ENCODE data around the gene PTK7. TPM values are rescaled to one million over a fixed set of nuclear protein-coding genes. Genes with fewer than 3 reads are reported as not detected.

Gene PTK7
- total RNA-seq, 1 experiment from 2014 or later = 257 TPM

- DNase-seq (ENCODE audit: low spot score) = no peak
- in situ Hi-C loops (cut with HindIII; ENCODE audit: low sequenced_read_pairs) = no loop called here
Measured at GRCh38 chr6:43052842-43053544, 23.1 kb upstream of the PTK7 start.

GRCh38 chr6:43053545-43054205, 22.4 kb upstream of the PTK7 start, which contains the start of gene CUL7:
CUL7 (minus strand) TSS chr6:43053851; CDS start chr6:43052788, 1,063 bp downstream.
- in situ Hi-C loops (cut with HindIII; ENCODE audit: low sequenced_read_pairs) = no loop called here

GRCh38 chr6:43054206-43054943, 21.7 kb upstream of the PTK7 start:
- DNase-seq (ENCODE audit: low spot score) = no peak
- in situ Hi-C loops (cut with HindIII; ENCODE audit: low sequenced_read_pairs) = no loop called here

More at GRCh38 chr6:43053545-43054205, 22.4 kb upstream of the PTK7 start, which contains the start of gene CUL7:
- peak; percentile 97 for DNase-seq (ENCODE audit: low spot score)

- in situ Hi-C loops (cut with HindIII; ENCODE audit: low sequenced_read_pairs) = no loop called here
- no peak for DNase-seq (ENCODE audit: low spot score)
Measured at GRCh38 chr6:43055966-43056365, 20.1 kb upstream of the PTK7 start.

- no peak for DNase-seq (ENCODE audit: low spot score)
- in situ Hi-C loops (cut with HindIII; ENCODE audit: low sequenced_read_pairs) = no loop called here
Measured at GRCh38 chr6:43058531-43058930, 17.6 kb upstream of the PTK7 start.

GRCh38 chr6:43059168-43060033, 16.7 kb upstream of the PTK7 start, which contains the start of the genes KLC4 and MRPL2:
KLC4 (plus strand) TSS chr6:43059631; CDS start chr6:43061336, 1,705 bp downstream.
MRPL2 (minus strand) TSS chr6:43059434; CDS start chr6:43059381, 53 bp downstream.
- peak; percentile 100 for DNase-seq (ENCODE audit: low spot score)
- in situ Hi-C loops (cut with HindIII; ENCODE audit: low sequenced_read_pairs) = no loop called here

GRCh38 chr6:43060034-43060754, 15.9 kb upstream of the PTK7 start:
- DNase-seq (ENCODE audit: low spot score) = peak; percentile 48
- in situ Hi-C loops (cut with HindIII; ENCODE audit: low sequenced_read_pairs) = no loop called here

GRCh38 chr6:43060755-43061633, 15.1 kb upstream of the PTK7 start:
- in situ Hi-C loops (cut with HindIII; ENCODE audit: low sequenced_read_pairs) = no loop called here

GRCh38 chr6:43061861-43062260, 14.3 kb upstream of the PTK7 start:
- in situ Hi-C loops (cut with HindIII; ENCODE audit: low sequenced_read_pairs) = no loop called here
- no peak for DNase-seq (ENCODE audit: low spot score)

More at GRCh38 chr6:43060755-43061633, 15.1 kb upstream of the PTK7 start:
- no peak for DNase-seq (ENCODE audit: low spot score)

GRCh38 chr6:43062818-43063217, 13.3 kb upstream of the PTK7 start:
- in situ Hi-C loops (cut with HindIII; ENCODE audit: low sequenced_read_pairs) = no loop called here
- DNase-seq (ENCODE audit: low spot score) = no peak

GRCh38 chr6:43070028-43070632, 6.0 kb upstream of the PTK7 start:
- DNase-seq (ENCODE audit: low spot score) = peak; percentile 47
- in situ Hi-C loops (cut with HindIII; ENCODE audit: low sequenced_read_pairs) = no loop called here

- in situ Hi-C loops (cut with HindIII; ENCODE audit: low sequenced_read_pairs) = no loop called here
- DNase-seq (ENCODE audit: low spot score) = peak; percentile 11
Measured at GRCh38 chr6:43074847-43075669, 1.1 kb upstream of the PTK7 start.

GRCh38 chr6:43076464-43077332, 584 bp downstream of the PTK7 start:
- DNase-seq (ENCODE audit: low spot score) = peak; percentile 44

GRCh38 chr6:43077333-43077809, 1.3 kb downstream of the PTK7 start:
- in situ Hi-C loops (cut with HindIII; ENCODE audit: low sequenced_read_pairs) = no loop called here
- DNase-seq (ENCODE audit: low spot score) = no peak

More at GRCh38 chr6:43076464-43077332, 584 bp downstream of the PTK7 start:
- in situ Hi-C loops (cut with HindIII; ENCODE audit: low sequenced_read_pairs) = no loop called here

GRCh38 chr6:43077981-43078511, 1.9 kb downstream of the PTK7 start:
- no peak for DNase-seq (ENCODE audit: low spot score)
- in situ Hi-C loops (cut with HindIII; ENCODE audit: low sequenced_read_pairs) = no loop called here
